MM.1S (cell line): ENCODE results near the gene PPP2R1B.

Experiments used
- EZH2 ChIP-seq: fragments of 300-600 bp; sonication (generic); optimal IDR thresholded peaks from 2 replicates; pipeline ENCODE3; 2017; ENCODE audit warnings: low read depth, mild to moderate bottlenecking, antibody characterized with exemption, low read length, mixed read lengths
- TF ChIP-seq, protein P1 (sequence below): fragments of 300-600 bp; sonication (generic); IDR thresholded peaks from 2 replicates; pipeline ENCODE4 v1.5.1; 2016; ENCODE audit warnings: antibody characterized with exemption, low read length, mixed read lengths

DNA sequence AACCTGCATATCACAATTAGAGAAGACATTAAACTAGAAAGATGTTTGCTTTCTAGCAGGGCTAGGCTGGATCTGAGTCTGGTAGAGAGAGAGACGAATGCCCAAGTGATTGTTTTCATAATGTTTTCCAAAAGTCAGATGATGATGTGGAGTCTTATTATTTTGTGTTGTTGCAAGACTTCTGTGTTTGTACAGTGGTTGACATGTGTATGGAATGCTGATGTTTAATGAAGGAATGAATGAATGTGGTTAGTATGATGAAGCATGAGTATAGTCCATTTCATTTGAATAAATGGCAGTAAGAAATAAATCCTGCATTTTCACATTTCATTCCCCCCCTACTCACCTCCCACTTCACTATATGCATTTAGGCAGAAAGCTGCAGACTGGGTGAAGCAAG lies 69.6 kb downstream of the PPP2R1B start:
- TF ChIP-seq, protein P1, sequence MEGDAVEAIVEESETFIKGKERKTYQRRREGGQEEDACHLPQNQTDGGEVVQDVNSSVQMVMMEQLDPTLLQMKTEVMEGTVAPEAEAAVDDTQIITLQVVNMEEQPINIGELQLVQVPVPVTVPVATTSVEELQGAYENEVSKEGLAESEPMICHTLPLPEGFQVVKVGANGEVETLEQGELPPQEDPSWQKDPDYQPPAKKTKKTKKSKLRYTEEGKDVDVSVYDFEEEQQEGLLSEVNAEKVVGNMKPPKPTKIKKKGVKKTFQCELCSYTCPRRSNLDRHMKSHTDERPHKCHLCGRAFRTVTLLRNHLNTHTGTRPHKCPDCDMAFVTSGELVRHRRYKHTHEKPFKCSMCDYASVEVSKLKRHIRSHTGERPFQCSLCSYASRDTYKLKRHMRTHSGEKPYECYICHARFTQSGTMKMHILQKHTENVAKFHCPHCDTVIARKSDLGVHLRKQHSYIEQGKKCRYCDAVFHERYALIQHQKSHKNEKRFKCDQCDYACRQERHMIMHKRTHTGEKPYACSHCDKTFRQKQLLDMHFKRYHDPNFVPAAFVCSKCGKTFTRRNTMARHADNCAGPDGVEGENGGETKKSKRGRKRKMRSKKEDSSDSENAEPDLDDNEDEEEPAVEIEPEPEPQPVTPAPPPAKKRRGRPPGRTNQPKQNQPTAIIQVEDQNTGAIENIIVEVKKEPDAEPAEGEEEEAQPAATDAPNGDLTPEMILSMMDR, result no peak
- no peak for TF ChIP-seq EZH2
